Sigmoid colon (tissue), 7 donors: Measurements from ENCODE around the gene ZNF681. TPM values are rescaled to one million over a fixed set of nuclear protein-coding genes. Genes with fewer than 3 reads are reported as not detected.

ENCODE experiments used
- DNase-seq: peaks from one replicate; pipeline ENCODE4 v3.0.0-alpha.2; 2019
- H3K27ac ChIP-seq, 4 donors: fragments of 200-600 bp; sonication (generic); one replicate each; pipeline ENCODE4 v1.5.1; 2016 to 2019; ENCODE audit warnings: mild to moderate bottlenecking in 1 of 4
- H3K27me3 ChIP-seq, 3 donors: fragments of 200-600 bp; sonication (generic); one replicate each; pipeline ENCODE4 v1.5.1; 2019; ENCODE audit warnings: mild to moderate bottlenecking in 1 of 3
- H3K36me3 ChIP-seq, 4 donors: fragments of 200-600 bp; sonication (generic); one replicate each; pipeline ENCODE4 v1.5.1; 2016 to 2019
- H3K4me1 ChIP-seq, 4 donors: fragments of 200-600 bp; sonication (generic); one replicate each; pipeline ENCODE4 v1.5.1; 2017 to 2019
- H3K4me3 ChIP-seq, 4 donors: fragments of 200-600 bp; sonication (generic); one replicate each; pipeline ENCODE4 v1.5.1; 2017 to 2019; ENCODE audit warnings: mild to moderate bottlenecking in 2 of 4, moderate library complexity in 1 of 4
- H3K9me3 ChIP-seq, 4 donors: fragments of 200-600 bp in 3 of 4; sonication (generic) in 3 of 4; one replicate each; pipeline versions ENCODE4 v1.5.1 to v1.6.1; 2013 to 2019
- CTCF ChIP-seq, 4 experiments: fragments of 450-650 bp in 3 of 4; fragments of 200-600 bp in 1 of 4; IDR thresholded peaks; one replicate each; pipeline ENCODE4 v1.5.1; 2016 to 2019; ENCODE audit warnings: antibody characterized with exemption in 4 of 4, mild to moderate bottlenecking in 3 of 4, moderate library complexity in 2 of 4
- EP300 ChIP-seq, 4 donors: sonication (generic); formaldehyde crosslinking; IDR thresholded peaks; one replicate each; pipeline ENCODE4 v1.6.1; 2017; ENCODE audit warnings: antibody characterized with exemption in 4 of 4
- POLR2A ChIP-seq, 2 donors: fragments of 450-650 bp; IDR thresholded peaks; one replicate each; pipeline ENCODE4 v1.6.1; 2016; ENCODE audit warnings: antibody characterized with exemption in 2 of 2, mild to moderate bottlenecking in 2 of 2, moderate library complexity in 2 of 2
- POLR2AphosphoS5 ChIP-seq, 4 donors: sonication (generic); formaldehyde crosslinking; IDR thresholded peaks; one replicate each; pipeline ENCODE4 v1.6.1; 2017; ENCODE audit warnings: antibody characterized with exemption in 4 of 4
- WGBS, 2 donors: extraction: QIAGEN DNeasy Blood & Tissue Kit; methylation state at CpG; one replicate each; pipeline ENCODE4 v1.1.7; 2013; 5-methylcytosine and 5-hydroxymethylcytosine counted together
- intact Hi-C: fragments of 100-400 bp; cut with DNase I; formaldehyde crosslinking; loops from one replicate; pipeline ENCODE4 v1.15.1; 2023
- polyA plus RNA-seq, 3 donors: library from polyadenylated mRNA; stranded (reverse); fragments of 200-250 nt; gene quantifications; one replicate each; pipeline ENCODE4 v1.2.3, GENCODE V29; 2013
- total RNA-seq, 4 donors: library from RNA; depleted of rRNA; stranded (reverse); fragments of >200 nt; gene quantifications; one replicate each; pipeline ENCODE4 v1.1.0, GENCODE V29; 2016
- donor health status: healthy with polysubstance abuse.
- donor health status: Bipolar disorder and iron deficiency.
- donor health status: healthy.

The ZNF681 gene
- total and polyA plus RNA-seq, 7 donors, result 0.55 to 1.4 (median 1.2) TPM

- H3K9me3 ChIP-seq, result peaks cover 0 to 3% (median under 1%) of the 10 kb centered on the region in 4 donors
- TF ChIP-seq CTCF (IDR thresholded peaks at IDR 0.05) (no peak), POLR2A (IDR thresholded peaks at IDR 0.05) (no peak), POLR2AphosphoS5 (IDR thresholded peaks at IDR 0.05) (no peak), EP300 (IDR thresholded peaks at IDR 0.05) (no peak)
- no peaks in the 10 kb centered on the region for H3K36me3 ChIP-seq
- intact Hi-C loops, result no loop called here
- no peaks in the 10 kb centered on the region for H3K4me1 ChIP-seq
- H3K4me3 ChIP-seq, result no peak overlapping the region
- no peak overlapping the region for H3K27ac ChIP-seq
- no peak for DNase-seq
- H3K27me3 ChIP-seq, result no peaks in the 10 kb centered on the region
These were observed 42.2 kb upstream of the ZNF681 start for GRCh38 chr19:23800868-23801267.

GRCh38 chr19:23800271-23800670, 41.6 kb upstream of the ZNF681 start:
- Histone ChIP-seq H3K9me3 (peaks cover 0 to 4% (median 1%) of the 10 kb centered on the region in 4 donors), H3K27ac (no peak overlapping the region), H3K36me3 (no peaks in the 10 kb centered on the region), H3K4me1 (no peaks in the 10 kb centered on the region), H3K4me3 (no peak overlapping the region), H3K27me3 (no peaks in the 10 kb centered on the region)
- DNase-seq, result no peak
- TF ChIP-seq POLR2AphosphoS5 (IDR thresholded peaks at IDR 0.05) (no peak), EP300 (IDR thresholded peaks at IDR 0.05) (no peak), CTCF (IDR thresholded peaks at IDR 0.05) (no peak), POLR2A (IDR thresholded peaks at IDR 0.05) (no peak)
- intact Hi-C loops, result no loop called here
- WGBS, 2 donors, result 76 to 93% methylated on average over 3 of the region's 3 CpGs

GRCh38 chr19:23799321-23799720, 40.6 kb upstream of the ZNF681 start:
- TF ChIP-seq POLR2A (IDR thresholded peaks at IDR 0.05), result no peak
- no peak for TF ChIP-seq CTCF (IDR thresholded peaks at IDR 0.05)
- TF ChIP-seq POLR2AphosphoS5 (IDR thresholded peaks at IDR 0.05), result no peak
- no peak for TF ChIP-seq EP300 (IDR thresholded peaks at IDR 0.05)
- DNase-seq, result no peak
- intact Hi-C loops, result no loop called here
- Histone ChIP-seq H3K4me3 (no peak overlapping the region), H3K4me1 (no peaks in the 10 kb centered on the region), H3K36me3 (no peaks in the 10 kb centered on the region), H3K27ac (no peak overlapping the region), H3K27me3 (no peaks in the 10 kb centered on the region), H3K9me3 (peaks cover 0 to 4% (median 1%) of the 10 kb centered on the region in 4 donors)
- 55 to 91% methylated on average over 3 of the region's 5 CpGs for WGBS, 2 donors

- TF ChIP-seq POLR2A (IDR thresholded peaks at IDR 0.05) (no peak), POLR2AphosphoS5 (IDR thresholded peaks at IDR 0.05) (no peak), EP300 (IDR thresholded peaks at IDR 0.05) (no peak), CTCF (IDR thresholded peaks at IDR 0.05) (no peak)
- intact Hi-C loops, result no loop called here
- H3K36me3 ChIP-seq, result no peaks in the 10 kb centered on the region
- no peak for DNase-seq
- peaks cover 0 to 4% (median 1%) of the 10 kb centered on the region in 4 donors for H3K9me3 ChIP-seq
- no peak overlapping the region for H3K4me3 ChIP-seq
- H3K27ac ChIP-seq, result no peak overlapping the region
- no peaks in the 10 kb centered on the region for H3K27me3 ChIP-seq
- H3K4me1 ChIP-seq, result no peaks in the 10 kb centered on the region
These were observed 36.8 kb upstream of the ZNF681 start for GRCh38 chr19:23795462-23795861.

GRCh38 chr19:23792784-23793183, 34.1 kb upstream of the ZNF681 start:
- intact Hi-C loops, result no loop called here
- no peak for DNase-seq
- TF ChIP-seq EP300 (IDR thresholded peaks at IDR 0.05) (no peak), POLR2AphosphoS5 (IDR thresholded peaks at IDR 0.05) (no peak), CTCF (IDR thresholded peaks at IDR 0.05) (no peak), POLR2A (IDR thresholded peaks at IDR 0.05) (no peak)
- 18 to 69% methylated on average over 5 of the region's 5 CpGs for WGBS, 2 donors
- Histone ChIP-seq H3K36me3 (no peaks in the 10 kb centered on the region), H3K27me3 (no peaks in the 10 kb centered on the region), H3K4me1 (no peaks in the 10 kb centered on the region), H3K9me3 (peaks cover 0 to 4% (median 1%) of the 10 kb centered on the region in 4 donors), H3K4me3 (no peak overlapping the region), H3K27ac (no peak overlapping the region)
